HG03565 (cell line): ENCODE measurements around the gene AGPS.

Experiments
- ATAC-seq: cut with Tn5 transposase; IDR thresholded peaks from one replicate; pipeline ENCODE4 v1.9.1; 2021; ENCODE audit warnings: mild to moderate bottlenecking, moderate library complexity; ENCODE audit not compliant: unreplicated experiment

The AGPS gene

GRCh38 chr2:177582000-177582399 lies 189.4 kb downstream of the AGPS start:
- no peak for ATAC-seq

DNA sequence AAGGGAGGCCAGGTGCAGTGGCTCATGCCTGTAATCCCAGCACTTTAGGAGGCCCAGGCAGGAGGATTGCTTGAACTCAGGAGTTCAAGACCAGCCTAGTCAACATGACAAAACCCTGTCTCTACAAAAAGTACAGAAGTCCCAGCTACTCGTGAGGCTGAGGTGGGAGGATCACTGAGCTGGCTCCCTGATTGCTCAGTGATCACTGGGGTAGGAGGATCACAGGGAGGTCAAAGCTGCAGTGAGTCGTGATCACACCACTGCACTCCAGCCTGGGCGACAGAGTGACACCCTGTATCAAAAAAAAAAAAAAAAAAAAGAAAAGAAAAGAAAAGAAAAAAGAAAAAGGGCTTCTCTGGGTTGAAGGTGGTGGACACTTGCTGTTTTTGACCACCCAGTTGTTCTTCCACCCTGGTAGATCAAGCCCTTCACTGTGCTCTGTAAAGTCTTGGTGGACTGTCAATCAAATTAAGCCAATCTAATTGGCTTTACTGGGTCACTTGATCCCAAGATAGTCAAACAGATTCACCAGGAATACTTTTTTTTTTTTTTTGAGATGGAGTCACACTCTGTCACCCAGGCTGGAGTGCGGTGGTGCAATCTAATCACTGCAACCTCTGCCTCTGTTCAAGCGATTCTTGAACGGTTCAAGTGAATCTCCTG lies 191.6 kb downstream of the AGPS start:
- ATAC-seq, result no peak

DNA sequence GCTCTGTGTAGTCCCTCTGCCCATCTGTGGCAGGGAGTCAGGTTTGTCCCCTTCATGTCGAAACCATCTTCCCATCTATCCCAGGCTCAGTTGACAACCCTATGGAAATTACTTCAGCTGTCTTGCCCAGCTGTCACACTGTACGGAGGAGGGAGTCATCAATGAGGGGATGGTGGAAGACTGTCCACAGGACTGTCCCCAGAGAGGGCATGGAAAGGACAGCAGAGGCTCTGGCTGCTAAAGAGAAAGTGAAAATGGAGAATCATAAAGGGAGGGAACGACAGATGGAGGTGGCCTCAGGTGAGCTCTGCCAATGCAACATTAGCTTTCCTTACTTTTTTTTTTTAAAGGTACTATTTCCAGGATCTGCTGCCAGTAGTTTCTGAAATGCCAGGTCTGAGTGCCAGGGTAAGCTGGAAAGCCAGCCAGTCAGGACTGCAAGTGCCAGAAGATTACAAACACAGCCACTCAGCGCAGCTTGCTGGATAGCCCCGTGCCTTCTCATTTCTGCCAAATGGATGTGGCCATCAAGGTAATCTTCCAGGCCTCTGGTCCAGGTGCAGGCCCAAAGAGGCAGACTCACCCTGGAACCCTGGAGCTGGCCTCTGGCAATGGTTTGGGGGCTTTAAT lies 192.8 kb downstream of the AGPS start:
- ATAC-seq, result no peak

DNA sequence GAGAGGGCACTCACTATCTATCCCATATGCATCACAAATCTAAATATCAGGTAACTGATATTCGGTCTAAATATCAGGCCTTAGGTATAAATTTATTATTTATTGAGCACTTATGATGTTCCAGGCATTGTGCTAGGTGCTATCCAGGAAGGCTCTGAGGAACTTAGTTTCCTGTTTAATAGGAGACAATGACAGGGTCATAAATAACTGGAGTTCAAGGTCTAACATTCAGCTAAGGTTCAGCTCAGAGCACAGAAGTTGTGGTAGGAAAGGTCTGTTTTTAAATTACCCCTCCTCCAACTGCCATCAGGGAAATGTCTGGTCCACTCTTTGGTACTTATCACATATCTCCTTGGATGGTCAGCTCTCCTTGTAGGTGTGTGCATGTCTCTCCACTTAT lies 193.6 kb downstream of the AGPS start:
- ATAC-seq, result no peak

DNA sequence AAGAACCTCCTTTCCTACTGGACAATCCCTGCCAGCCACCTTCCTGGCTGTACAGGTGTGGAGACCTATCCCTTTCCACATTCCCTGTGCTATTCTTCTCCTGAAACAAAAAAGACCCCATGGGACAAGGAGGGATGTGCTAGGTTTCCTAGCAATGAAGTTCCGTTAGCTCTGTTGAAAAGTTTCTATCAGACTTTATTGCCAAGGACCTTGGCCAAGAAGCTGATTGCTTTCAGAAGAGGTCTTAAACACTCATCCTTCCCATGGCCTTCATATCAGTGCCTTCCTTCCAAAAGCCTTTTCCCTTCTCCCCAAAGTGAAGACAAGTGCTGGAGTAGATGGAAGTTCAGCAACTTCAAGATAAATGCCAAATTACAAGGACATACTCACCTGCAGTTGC lies 194.8 kb downstream of the AGPS start:
- no peak for ATAC-seq

DNA sequence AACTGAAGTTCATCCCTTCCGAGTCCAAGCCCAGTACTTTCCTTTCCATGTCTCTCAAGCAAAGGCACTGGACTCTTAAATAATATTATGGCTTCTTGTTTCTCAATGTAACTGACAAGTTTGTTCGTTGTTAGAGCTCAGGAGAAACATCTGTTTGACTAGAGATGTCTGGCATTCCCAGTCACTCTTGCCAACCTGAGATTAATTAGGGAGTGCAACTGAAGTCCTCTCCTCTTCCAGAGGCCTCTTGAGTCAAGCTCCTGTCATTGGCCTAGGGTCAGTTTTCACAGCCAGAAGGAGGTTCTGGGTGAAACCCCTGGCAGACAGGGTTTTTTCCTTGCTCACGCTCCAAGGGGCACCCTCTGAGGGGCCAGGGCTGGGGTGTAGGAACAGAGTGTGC lies 196.1 kb downstream of the AGPS start:
- ATAC-seq, result no peak

DNA sequence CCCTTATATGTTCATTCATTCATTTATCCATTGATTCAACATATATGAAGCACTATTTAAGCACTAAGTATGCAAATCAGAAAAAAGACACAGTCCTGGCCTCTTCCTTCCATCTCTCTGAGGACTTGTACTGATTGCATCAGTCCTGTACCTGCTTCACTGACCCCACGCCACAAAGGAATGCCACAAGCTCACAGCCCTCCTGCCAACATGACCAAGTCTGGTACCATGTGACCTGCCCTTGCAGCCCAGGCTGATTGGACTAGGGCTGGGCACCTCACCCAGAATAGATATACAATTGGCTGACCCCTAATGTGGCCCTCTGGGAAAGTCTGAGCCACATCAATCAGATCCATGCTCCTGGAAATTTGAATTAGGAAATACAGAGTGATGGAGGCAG lies 196.6 kb downstream of the AGPS start:
- no peak for ATAC-seq

- no peak for ATAC-seq
These were observed 199.8 kb downstream of the AGPS start for GRCh38 chr2:177592397-177592796.

- no peak for ATAC-seq
These were observed 200.4 kb downstream of the AGPS start for GRCh38 chr2:177592945-177593344.

DNA sequence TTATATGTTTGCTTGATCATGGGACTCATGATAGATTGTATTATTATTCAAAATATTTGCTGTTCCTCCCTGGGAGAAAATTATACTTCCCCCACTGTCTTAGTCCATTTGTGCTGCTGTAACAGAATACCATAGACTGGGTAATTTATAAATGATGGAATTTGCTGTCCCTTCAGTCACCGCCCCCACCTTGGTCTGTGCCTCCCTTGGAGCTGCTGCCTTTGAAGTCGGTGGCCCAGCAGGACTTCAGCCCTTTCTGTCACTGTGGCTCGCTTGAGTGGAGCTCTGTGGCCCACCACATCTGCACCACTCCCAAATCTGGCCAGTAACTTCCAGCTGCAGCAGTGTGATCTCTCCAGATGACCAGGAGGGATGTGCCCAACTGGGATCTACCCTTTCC lies 200.8 kb downstream of the AGPS start:
- ATAC-seq, result no peak
